A673 (cell line): Measurements from ENCODE around the gene VWDE. TPM values are rescaled to one million over a fixed set of nuclear protein-coding genes. Genes with fewer than 3 reads are reported as not detected.

Experiments
- BruUV-seq: library from RNA; stranded (reverse); fragments of 400-500 nt; replicated peaks from 2 replicates; lab custom pipeline; 2021; lab: Mats Ljungman, UMichigan
- CTCF ChIA-PET: fragments of 300-600 bp; sonication (Branson Sonifier 250); formaldehyde crosslinking; loops from one replicate; lab custom pipeline; 2022; ENCODE audit warnings: antibody characterized with exemption; lab: Charles Lee
- POLR2A ChIA-PET: fragments of 300-600 bp; sonication (Branson Sonifier 250); formaldehyde crosslinking; loops from one replicate; lab custom pipeline; 2022; ENCODE audit warnings: antibody characterized with exemption; ENCODE audit not compliant: low non-redundant PET; lab: Charles Lee
- DNase-seq: peaks from one replicate; pipeline ENCODE4 v3.0.0-alpha.2; 2015; ENCODE audit warnings: low spot score
- H3K27ac ChIP-seq: fragments of 200-600 bp; sonication (generic); 2 replicates; pipeline ENCODE4 v1.5.1; 2016; ENCODE audit warnings: mixed run types, low read depth, mild to moderate bottlenecking, mixed read lengths, antibody characterized with exemption, low read length; ENCODE audit not compliant: poor library complexity, severe bottlenecking
- H3K27me3 ChIP-seq: fragments of 200-600 bp; sonication (generic); replicated peaks from 2 replicates; pipeline ENCODE4 v1.6.1; 2017; ENCODE audit warnings: mixed run types, low read depth, mild to moderate bottlenecking, mixed read lengths, antibody characterized with exemption, low read length; ENCODE audit not compliant: insufficient read depth, poor library complexity
- H3K36me3 ChIP-seq: fragments of 200-600 bp; sonication (generic); 2 replicates; pipeline ENCODE4 v1.6.1; 2016; ENCODE audit warnings: mixed run types, mild to moderate bottlenecking, mixed read lengths, antibody characterized with exemption, low read length; ENCODE audit not compliant: insufficient read depth, poor library complexity, severe bottlenecking
- H3K4me1 ChIP-seq: fragments of 200-600 bp; sonication (generic); 2 replicates; pipeline ENCODE4 v1.6.1; 2017; ENCODE audit warnings: mixed run types, mild to moderate bottlenecking, mixed read lengths, antibody characterized with exemption, low read length; ENCODE audit not compliant: insufficient read depth, poor library complexity, severe bottlenecking
- H3K4me3 ChIP-seq: fragments of 200-600 bp; sonication (generic); 2 replicates; pipeline ENCODE4 v1.5.1; 2016; ENCODE audit warnings: low read depth, mixed run types, mild to moderate bottlenecking, mixed read lengths, low read length; ENCODE audit not compliant: poor library complexity, severe bottlenecking
- H3K9me3 ChIP-seq: fragments of 200-600 bp; sonication (generic); 2 replicates; pipeline ENCODE4 v1.6.1; 2016; ENCODE audit warnings: mixed run types, low read depth, mild to moderate bottlenecking, mixed read lengths, antibody characterized with exemption, low read length; ENCODE audit not compliant: poor library complexity, severe bottlenecking
- CTCF ChIP-seq: fragments of 300-800, 200-600 bp; sonication (generic); conservative IDR thresholded peaks from 2 replicates; pipeline ENCODE4 v1.5.1; 2017; ENCODE audit warnings: low read depth, mild to moderate bottlenecking, antibody characterized with exemption, low read length, moderate library complexity, mixed read lengths
- EZH2 ChIP-seq: fragments of 200-600 bp; sonication (generic); IDR thresholded peaks from 2 replicates; pipeline ENCODE4 v1.6.1; 2017; ENCODE audit warnings: borderline replicate concordance, low read depth, mild to moderate bottlenecking, mixed read lengths, antibody characterized with exemption, low read length; ENCODE audit not compliant: poor library complexity, severe bottlenecking
- intact Hi-C: fragments of 100-400 bp; cut with micrococcal nuclease; formaldehyde crosslinking; loops from one replicate; pipeline ENCODE4 v1.10.0; 2022; ENCODE audit not compliant: unreplicated experiment
- total RNA-seq: library from RNA; stranded (reverse); gene quantifications from 2 replicates; pipeline ENCODE4 v1.2.3, GENCODE V29; 2021

The VWDE gene
- total RNA-seq, 1 experiment from 2014 or later = 0.32 TPM

GRCh38 chr7:12373580-12374263 is 29.9 kb downstream of the VWDE start:
- no peak for TF ChIP-seq CTCF
- no peak for TF ChIP-seq EZH2
- intact Hi-C loops = no loop called here
- Histone ChIP-seq H3K4me1 (no peaks in the 10 kb centered on the region), H3K27ac (no peak overlapping the region), H3K36me3 (no peaks in the 10 kb centered on the region), H3K4me3 (no peak overlapping the region), H3K27me3 (no peaks in the 10 kb centered on the region), H3K9me3 (no peaks in the 10 kb centered on the region)
- no TSS peak for BruUV-seq
- no peak for DNase-seq
- POLR2A ChIA-PET = no interaction called here
- CTCF ChIA-PET = no interaction called here

GRCh38 chr7:12370249-12370648 is 33.4 kb downstream of the VWDE start:
- TF ChIP-seq CTCF = no peak
- no peak for TF ChIP-seq EZH2
- no peaks in the 10 kb centered on the region for H3K9me3 ChIP-seq
- ChIA-PET POLR2A (no interaction called here), CTCF (no interaction called here)
- no peak overlapping the region for H3K4me3 ChIP-seq
- H3K27me3 ChIP-seq = no peaks in the 10 kb centered on the region
- no peak for DNase-seq
- no peaks in the 10 kb centered on the region for H3K4me1 ChIP-seq
- H3K36me3 ChIP-seq = no peaks in the 10 kb centered on the region
- intact Hi-C loops = no loop called here
- BruUV-seq = no TSS peak
- no peak overlapping the region for H3K27ac ChIP-seq

GRCh38 chr7:12369756-12370155 is 33.9 kb downstream of the VWDE start:
- Histone ChIP-seq H3K4me3 (no peak overlapping the region), H3K4me1 (no peaks in the 10 kb centered on the region), H3K36me3 (no peaks in the 10 kb centered on the region), H3K9me3 (no peaks in the 10 kb centered on the region), H3K27ac (no peak overlapping the region), H3K27me3 (no peaks in the 10 kb centered on the region)
- ChIA-PET POLR2A (no interaction called here), CTCF (no interaction called here)
- DNase-seq = no peak
- BruUV-seq = no TSS peak
- intact Hi-C loops = no loop called here
- TF ChIP-seq EZH2 = no peak
- TF ChIP-seq CTCF = no peak
